CD14-positive monocyte (primary cell): ENCODE measurements around the gene SLC4A5. TPM values are rescaled to one million over a fixed set of nuclear protein-coding genes. Genes with fewer than 3 reads are reported as not detected.

Experiments
- DNase-seq, 3 donors: peaks; one replicate each; pipeline ENCODE4 v3.0.0-alpha.2; 2011 to 2022
- H2AFZ ChIP-seq: 2 replicates; pipeline ENCODE4 v1.6.0; 2012; ENCODE audit warnings: mild to moderate bottlenecking, low read depth, low read length, inconsistent platforms; ENCODE audit not compliant: insufficient read depth, poor library complexity, severe bottlenecking
- H3K27ac ChIP-seq, 2 donors: 1 replicate in 1 of 2; 2 replicates in 1 of 2; pipeline ENCODE4 v1.5.1; 2012 to 2013; ENCODE audit warnings: low read length in 2 of 2, control low read depth in 1 of 2, inconsistent platforms in 1 of 2, low read depth in 1 of 2, mild to moderate bottlenecking in 1 of 2
- H3K27me3 ChIP-seq, 2 donors: one replicate each; pipeline versions ENCODE4 v1.6.0 to v1.6.1; 2011 to 2013; ENCODE audit warnings: low read length in 2 of 2; ENCODE audit not compliant: control insufficient read depth in 2 of 2, insufficient read depth in 2 of 2
- H3K36me3 ChIP-seq, 2 donors: replicated peaks in 1 of 2; 1 replicate in 1 of 2; 2 replicates in 1 of 2; pipeline versions ENCODE4 v1.5.1 to v1.6.1; 2012 to 2013; ENCODE audit warnings: low read length in 2 of 2, control low read depth in 1 of 2, inconsistent platforms in 1 of 2, mild to moderate bottlenecking in 1 of 2; ENCODE audit not compliant: insufficient read depth in 2 of 2, control insufficient read depth in 1 of 2
- H3K4me1 ChIP-seq, 2 donors: 1 replicate in 1 of 2; 2 replicates in 1 of 2; pipeline versions ENCODE4 v1.5.1 to v1.6.1; 2012 to 2013; ENCODE audit warnings: low read length in 2 of 2, control low read depth in 1 of 2, inconsistent platforms in 1 of 2, mild to moderate bottlenecking in 1 of 2, moderate library complexity in 1 of 2; ENCODE audit not compliant: insufficient read depth in 2 of 2, control insufficient read depth in 1 of 2
- H3K4me2 ChIP-seq: replicated peaks from 2 replicates; pipeline ENCODE3; 2012; ENCODE audit warnings: low read length, moderate library complexity, mild to moderate bottlenecking; ENCODE audit not compliant: poor library complexity, severe bottlenecking; ENCODE audit errors: extremely low read depth
- H3K4me3 ChIP-seq, 3 experiments: fragments of 200-600 bp in 1 of 3; sonication (generic) in 1 of 3; replicated peaks in 1 of 3; 1 replicate in 2 of 3; 2 replicates in 1 of 3; pipeline ENCODE4 v1.5.1; 2011 to 2013; ENCODE audit warnings: low read length in 3 of 3, mild to moderate bottlenecking in 3 of 3, control low read depth in 2 of 3, low read depth in 2 of 3, inconsistent platforms in 1 of 3, moderate library complexity in 1 of 3
- H3K79me2 ChIP-seq: 2 replicates; pipeline ENCODE4 v1.6.0; 2012; ENCODE audit warnings: mild to moderate bottlenecking, control low read depth, inconsistent platforms, low read length, moderate library complexity; ENCODE audit not compliant: insufficient read depth
- H3K9ac ChIP-seq: 2 replicates; pipeline ENCODE4 v1.6.0; 2017; ENCODE audit warnings: low read length, mild to moderate bottlenecking; ENCODE audit not compliant: insufficient read depth, poor library complexity, severe bottlenecking
- H3K9me3 ChIP-seq, 2 donors: replicated peaks in 1 of 2; 1 replicate in 1 of 2; 2 replicates in 1 of 2; pipeline versions ENCODE4 v1.5.1 to v1.6.1; 2012 to 2013; ENCODE audit warnings: low read length in 2 of 2, control low read depth in 1 of 2; ENCODE audit not compliant: control insufficient read depth in 1 of 2, insufficient read depth in 1 of 2
- H4K20me1 ChIP-seq: 2 replicates; pipeline ENCODE4 v1.6.0; 2012; ENCODE audit warnings: mild to moderate bottlenecking, low read length, control low read depth, moderate library complexity; ENCODE audit not compliant: insufficient read depth
- H3K27ac Mint-ChIP-seq, 7 donors: one replicate each; pipeline ENCODE4 v1.8.0; 2020; ENCODE audit warnings: mild to moderate bottlenecking in 7 of 7, mixed read lengths in 7 of 7, moderate library complexity in 6 of 7, inconsistent platforms in 2 of 7
- H3K27me3 Mint-ChIP-seq, 3 donors: one replicate each; pipeline ENCODE4 v1.8.0; 2021 to 2022; ENCODE audit warnings: low read depth in 3 of 3, mild to moderate bottlenecking in 3 of 3, mixed read lengths in 3 of 3, moderate library complexity in 3 of 3, inconsistent platforms in 1 of 3
- H3K36me3 Mint-ChIP-seq, 2 donors: one replicate each; pipeline ENCODE4 v1.8.0; 2020; ENCODE audit warnings: mixed read lengths in 2 of 2, inconsistent platforms in 1 of 2, mild to moderate bottlenecking in 1 of 2
- H3K4me1 Mint-ChIP-seq: one replicate; pipeline ENCODE4 v1.8.0; 2020; ENCODE audit warnings: mild to moderate bottlenecking, mixed read lengths
- H3K4me3 Mint-ChIP-seq, 2 donors: one replicate each; pipeline ENCODE4 v1.8.0; 2020; ENCODE audit warnings: mild to moderate bottlenecking in 2 of 2, mixed read lengths in 2 of 2, moderate library complexity in 1 of 2
- H3K9me3 Mint-ChIP-seq, 7 donors: one replicate each; pipeline ENCODE4 v1.8.0; 2020 to 2022; ENCODE audit warnings: mixed read lengths in 7 of 7, mild to moderate bottlenecking in 6 of 7, moderate library complexity in 6 of 7, inconsistent platforms in 2 of 7
- WGBS: methylation state at CpG from one replicate; pipeline ENCODE4 v1.1.5; 2013; ENCODE audit warnings: missing lambda C conversion rate; ENCODE audit not compliant: insufficient coverage; 5-methylcytosine and 5-hydroxymethylcytosine counted together
- intact Hi-C, 2 donors: fragments of 100-400 bp; cut with micrococcal nuclease; formaldehyde crosslinking; loops; one replicate each; pipeline versions ENCODE4 v1.15.0 to v1.15.1; 2023
- polyA plus RNA-seq, 3 donors: library from polyadenylated mRNA; depleted of rRNA in 1 of 3; unstranded in 2 of 3; stranded (reverse) in 1 of 3; fragments of 300-500 nt in 2 of 3; fragments of >200 nt in 1 of 3; fragmentation: Illumina TruSeq in 2 of 3; gene quantifications; 1 replicate in 2 of 3; 2 replicates in 1 of 3; pipeline ENCODE4 v1.2.3, GENCODE V29; 2012 to 2021
- TF ChIP-seq, protein P1 (sequence below): fragments of 200-600 bp; IDR thresholded peaks from one replicate; pipeline ENCODE4 v1.8.0; 2022; ENCODE audit warnings: antibody characterized with exemption, mild to moderate bottlenecking

SLC4A5 gene
- polyA plus RNA-seq, 3 donors, result 0.10 to 1.1 TPM; not detected in 1

DNA sequence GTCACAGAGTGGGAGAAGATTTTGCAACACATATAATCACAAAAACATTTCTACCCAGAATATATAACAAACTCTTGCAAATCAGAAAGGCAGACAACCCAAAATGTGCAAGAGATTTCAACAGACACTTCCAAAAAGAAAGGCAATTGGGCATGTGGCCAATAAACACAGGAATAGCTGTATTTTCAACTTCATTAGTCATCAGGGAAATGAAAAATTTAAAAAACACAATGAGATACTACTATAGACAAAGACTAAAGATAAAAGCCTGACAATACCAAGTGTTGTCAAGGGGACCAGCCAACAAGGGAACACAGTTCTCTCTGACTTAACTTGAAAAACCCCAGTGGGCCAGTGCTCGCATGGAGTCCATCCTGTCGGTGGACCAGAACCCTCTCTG, 104.3 kb downstream of the SLC4A5 start:
- Histone ChIP-seq H3K9ac (no peak overlapping the region), H3K9me3 (no peaks in the 10 kb centered on the region), H4K20me1 (no peaks in the 10 kb centered on the region), H2AFZ (no peak overlapping the region), H3K79me2 (no peaks in the 10 kb centered on the region), H3K27ac (no peak overlapping the region), H3K27me3 (no peaks in the 10 kb centered on the region), H3K36me3 (no peaks in the 10 kb centered on the region), H3K4me1 (no peaks in the 10 kb centered on the region), H3K4me3 (no peak overlapping the region), H3K4me2 (no peak overlapping the region)
- Mint-ChIP-seq H3K36me3 (no peaks in the 10 kb centered on the region), H3K4me3 (no peak overlapping the region), H3K27ac (no peak overlapping the region), H3K27me3 (peaks cover 0 to 1% (median 1%) of the 10 kb centered on the region in 3 donors), H3K4me1 (peaks cover 5% of the 10 kb centered on the region), H3K9me3 (peaks cover 0 to 2% (median 0%) of the 10 kb centered on the region in 7 donors)
- DNase-seq, result no peak
- intact Hi-C loops, result no loop called here
- TF ChIP-seq, protein P1, sequence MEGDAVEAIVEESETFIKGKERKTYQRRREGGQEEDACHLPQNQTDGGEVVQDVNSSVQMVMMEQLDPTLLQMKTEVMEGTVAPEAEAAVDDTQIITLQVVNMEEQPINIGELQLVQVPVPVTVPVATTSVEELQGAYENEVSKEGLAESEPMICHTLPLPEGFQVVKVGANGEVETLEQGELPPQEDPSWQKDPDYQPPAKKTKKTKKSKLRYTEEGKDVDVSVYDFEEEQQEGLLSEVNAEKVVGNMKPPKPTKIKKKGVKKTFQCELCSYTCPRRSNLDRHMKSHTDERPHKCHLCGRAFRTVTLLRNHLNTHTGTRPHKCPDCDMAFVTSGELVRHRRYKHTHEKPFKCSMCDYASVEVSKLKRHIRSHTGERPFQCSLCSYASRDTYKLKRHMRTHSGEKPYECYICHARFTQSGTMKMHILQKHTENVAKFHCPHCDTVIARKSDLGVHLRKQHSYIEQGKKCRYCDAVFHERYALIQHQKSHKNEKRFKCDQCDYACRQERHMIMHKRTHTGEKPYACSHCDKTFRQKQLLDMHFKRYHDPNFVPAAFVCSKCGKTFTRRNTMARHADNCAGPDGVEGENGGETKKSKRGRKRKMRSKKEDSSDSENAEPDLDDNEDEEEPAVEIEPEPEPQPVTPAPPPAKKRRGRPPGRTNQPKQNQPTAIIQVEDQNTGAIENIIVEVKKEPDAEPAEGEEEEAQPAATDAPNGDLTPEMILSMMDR, result no peak
- WGBS, result 100% methylated on average over 2 of the region's 2 CpGs

DNA sequence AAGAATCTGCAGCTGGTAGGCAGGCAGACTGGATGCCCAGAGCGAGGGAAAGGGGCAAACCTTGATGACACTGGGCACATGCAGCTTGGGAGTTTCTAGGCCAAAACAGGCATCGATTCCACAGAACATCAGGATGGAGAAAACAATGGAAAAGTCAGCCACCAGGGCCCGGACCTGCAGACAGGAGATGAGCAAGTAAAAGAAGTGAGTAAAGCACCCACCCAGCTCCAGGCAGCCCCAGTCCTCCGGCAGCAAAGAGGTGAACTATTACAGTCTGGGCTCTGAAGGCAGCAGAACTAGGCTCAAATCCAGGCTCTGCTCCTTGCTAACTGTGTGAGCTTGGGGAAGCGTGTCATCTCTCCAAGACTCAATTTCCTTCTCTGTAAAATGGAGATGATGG, 108.2 kb downstream of the SLC4A5 start:
- Mint-ChIP-seq H3K27me3 (peaks cover 1 to 4% (median 2%) of the 10 kb centered on the region in 3 donors), H3K36me3 (no peaks in the 10 kb centered on the region), H3K9me3 (peaks cover 0 to 2% (median 0%) of the 10 kb centered on the region in 7 donors), H3K4me3 (no peak overlapping the region), H3K27ac (no peak overlapping the region), H3K4me1 (peaks cover 4% of the 10 kb centered on the region)
- H3K4me2 ChIP-seq, result no peak overlapping the region
- TF ChIP-seq, protein P1, result no peak
- H2AFZ ChIP-seq, result no peak overlapping the region
- intact Hi-C loops, result no loop called here
- H3K4me1 ChIP-seq, result no peaks in the 10 kb centered on the region
- H3K27me3 ChIP-seq, result no peaks in the 10 kb centered on the region
- H4K20me1 ChIP-seq, result no peaks in the 10 kb centered on the region
- no peak for DNase-seq
- H3K9me3 ChIP-seq, result no peaks in the 10 kb centered on the region
- no peaks in the 10 kb centered on the region for H3K79me2 ChIP-seq
- 94% methylated on average over 4 of the region's 5 CpGs for WGBS
- no peak overlapping the region for H3K4me3 ChIP-seq
- H3K27ac ChIP-seq, result no peak overlapping the region
- H3K36me3 ChIP-seq, result no peaks in the 10 kb centered on the region
- H3K9ac ChIP-seq, result no peak overlapping the region
